ENCODE measurements around the gene ZBTB43.

GRCh38 chr9:126876531-126876930 is 71.7 kb downstream of the ZBTB43 start:
- TF ChIP-seq CTCF (IDR thresholded peaks at IDR 0.05) = no peak
- no peak for TF ChIP-seq POLR2A (IDR thresholded peaks at IDR 0.05)

All from uterus (tissue), 2 donors.